ENCODE measurements around the gene FNDC8.

DNA sequence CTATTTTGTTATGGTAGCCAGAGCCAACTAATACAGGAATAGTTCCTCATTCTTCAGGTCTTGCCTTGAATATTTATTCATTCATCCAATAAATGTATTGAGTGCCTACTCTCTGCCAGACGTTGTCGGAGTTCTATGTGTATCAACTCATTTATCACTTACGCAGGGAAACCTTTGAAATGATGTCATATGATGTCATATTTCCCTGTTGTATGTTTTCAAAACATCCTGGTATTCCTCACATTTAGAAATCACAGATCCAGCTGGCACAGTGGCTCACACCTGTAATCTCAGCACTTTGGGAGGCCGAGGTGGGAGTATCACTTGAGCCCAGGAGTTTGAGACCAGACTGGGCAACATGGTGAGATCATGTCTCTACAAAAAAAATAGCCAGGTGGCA lies 23.4 kb downstream of the FNDC8 start:
- TF ChIP-seq CTCF (IDR thresholded peaks at IDR 0.05) (no peak), POLR2A (IDR thresholded peaks at IDR 0.05) (no peak)
